A549 (cell line): Measurements from ENCODE around the gene LTA. TPM values are rescaled to one million over a fixed set of nuclear protein-coding genes. Genes with fewer than 3 reads are reported as not detected.

Experiments used
- ATAC-seq, 2 experiments: fragments of 200-7000 bp in 1 of 2; fragments of >200 bp in 1 of 2; cut with Nextera tagmentation in 1 of 2; cut with Tn5 transposase in 1 of 2; 3 replicates each; pipeline versions ENCODE4 v1.8.0 to v1.9.1; 2018 to 2020; ENCODE audit warnings: mild to moderate bottlenecking in 1 of 2, moderate library complexity in 1 of 2
- CTCF ChIA-PET: fragments of 300-600 bp; sonication (Branson Sonifier 250); formaldehyde crosslinking; extraction: SDS; loops from one replicate; lab custom pipeline; 2021; ENCODE audit warnings: antibody characterized with exemption, inconsistent platforms; lab: Yijun Ruan, JAX
- POLR2A ChIA-PET: fragments of 350-600 bp; formaldehyde crosslinking; extraction: SDS; loops from one replicate; lab custom pipeline; 2021; ENCODE audit warnings: antibody characterized with exemption, inconsistent platforms; lab: Yijun Ruan, JAX
- DNase-seq, 2 experiments: peaks; one replicate each; pipeline versions ENCODE4 v3.0.0 to v3.0.0-alpha.2; 2011 to 2016; ENCODE audit warnings: low read depth in 1 of 2, low spot score in 1 of 2
- FAIRE-seq: peaks from 2 replicates; lab custom pipeline; 2011; peaks lifted over from hg19 to GRCh38; lab: Jason Lieb, UNC
- H3K27ac ChIP-seq, 2 experiments: fragments of >200 bp; sonication (Bioruptor Twin); formaldehyde crosslinking; 3 replicates each; pipeline ENCODE4 v1.5.1; 2016 to 2017
- H3K4me1 ChIP-seq: fragments of >200 bp; sonication (Bioruptor Twin); formaldehyde crosslinking; 3 replicates; pipeline ENCODE4 v1.6.1; 2016
- H3K4me2 ChIP-seq: fragments of >200 bp; sonication (Bioruptor Twin); formaldehyde crosslinking; 3 replicates; pipeline ENCODE4 v1.6.1; 2016
- H3K4me3 ChIP-seq: fragments of >200 bp; sonication (Bioruptor Twin); formaldehyde crosslinking; 3 replicates; pipeline ENCODE4 v1.5.1; 2016
- H3K9me3 ChIP-seq: fragments of >200 bp; sonication (Bioruptor Twin); formaldehyde crosslinking; 3 replicates; pipeline ENCODE4 v1.6.1; 2016
- BCL3 ChIP-seq: fragments of >200 bp; sonication (Bioruptor Twin); formaldehyde crosslinking; IDR thresholded peaks from 3 replicates; pipeline ENCODE4 v1.6.1; 2016
- CEBPB ChIP-seq, 2 experiments: fragments of >200 bp in 1 of 2; sonication (Bioruptor Twin) in 1 of 2; formaldehyde crosslinking in 1 of 2; IDR thresholded peaks; 2 replicates each; pipeline ENCODE4 v1.6.1; 2012 to 2016
- CHD4 ChIP-seq: fragments of 200-600 bp; sonication (generic); IDR thresholded peaks from 2 replicates; pipeline ENCODE4 v1.6.1; 2016; ENCODE audit warnings: antibody characterized with exemption, mild to moderate bottlenecking, borderline replicate concordance
- GATA3 ChIP-seq: IDR thresholded peaks from 2 replicates; pipeline ENCODE4 v1.6.1; 2012; ENCODE audit warnings: borderline replicate concordance
- HDAC2 ChIP-seq: fragments of 200-600 bp; sonication (generic); IDR thresholded peaks from 2 replicates; pipeline ENCODE4 v1.6.1; 2016
- HES2 ChIP-seq: fragments of >200 bp; sonication (Bioruptor Twin); formaldehyde crosslinking; IDR thresholded peaks from 2 replicates; pipeline ENCODE4 v1.6.1; 2016
- HOXB5 ChIP-seq: fragments of 250-450 bp; sonication (Bioruptor Pico); IDR thresholded peaks from 2 replicates; pipeline ENCODE4 v1.5.0; 2020; ENCODE audit warnings: mild to moderate bottlenecking, moderate library complexity
- JUN ChIP-seq, 2 experiments: fragments of >200 bp; sonication (Bioruptor Twin); formaldehyde crosslinking; IDR thresholded peaks; 2 replicates in 1 of 2; 3 replicates in 1 of 2; pipeline ENCODE4 v1.6.1; 2016 to 2017
- KDM1A ChIP-seq: fragments of 200-600 bp; sonication (generic); IDR thresholded peaks from 2 replicates; pipeline ENCODE4 v1.6.1; 2016; ENCODE audit warnings: low read depth, mild to moderate bottlenecking
- PBX3 ChIP-seq: IDR thresholded peaks from 2 replicates; pipeline ENCODE4 v1.6.1; 2012
- POLR2AphosphoS2 ChIP-seq: conservative IDR thresholded peaks from 2 replicates; pipeline ENCODE4 v1.6.1; 2012; ENCODE audit warnings: low read length, improper control_type of control experiment, inconsistent platforms
- RAD21 ChIP-seq, 2 experiments: fragments of >200 bp in 1 of 2; sonication (Bioruptor Twin) in 1 of 2; formaldehyde crosslinking in 1 of 2; IDR thresholded peaks in 1 of 2; conservative IDR thresholded peaks in 1 of 2; 2 replicates in 1 of 2; 3 replicates in 1 of 2; pipeline ENCODE4 v1.6.1; 2012 to 2018; ENCODE audit warnings: inconsistent platforms in 1 of 2
- RCOR1 ChIP-seq: fragments of 150-350 bp; IDR thresholded peaks from 2 replicates; pipeline ENCODE4 v1.6.1; 2014; ENCODE audit warnings: antibody characterized with exemption, low read length, low read depth
- RNF2 ChIP-seq: fragments of 200-600 bp; sonication (generic); IDR thresholded peaks from 2 replicates; pipeline ENCODE4 v1.6.1; 2016; ENCODE audit warnings: low read depth, mild to moderate bottlenecking, antibody characterized with exemption, moderate library complexity, borderline replicate concordance
- SREBF2 ChIP-seq: fragments of 450-650 bp; IDR thresholded peaks from 2 replicates; pipeline ENCODE4 v1.6.1; 2014; ENCODE audit warnings: mild to moderate bottlenecking, moderate library complexity
- TFCP2L1 ChIP-seq: fragments of 250-450 bp; sonication (Bioruptor Pico); IDR thresholded peaks from 2 replicates; pipeline ENCODE4 v1.5.0; 2021; ENCODE audit warnings: mild to moderate bottlenecking
- ZC3H11A ChIP-seq: fragments of 450-650 bp; IDR thresholded peaks from 2 replicates; pipeline ENCODE4 v1.6.1; 2014; ENCODE audit warnings: antibody characterized with exemption, mild to moderate bottlenecking
- ZNF302 ChIP-seq: fragments of 250-450 bp; sonication (Bioruptor Pico); IDR thresholded peaks from 2 replicates; pipeline ENCODE4 v1.9.0; 2021; ENCODE audit warnings: inconsistent platforms, mild to moderate bottlenecking, moderate library complexity
- WGBS: methylation state at CpG from one replicate; pipeline ENCODE4 v1.1.6; 2017; ENCODE audit errors: missing lambda C conversion rate; 5-methylcytosine and 5-hydroxymethylcytosine counted together
- polyA plus RNA-seq, 4 experiments: library from polyadenylated mRNA; depleted of rRNA in 3 of 4; stranded (reverse); fragments of >200 nt; fragmentation: RNase III in 1 of 4; extraction: RNeasy Plus Mini Kit Qiagen cat#74134 plus additional on column Dnase treatment in 1 of 4; gene quantifications; 2 replicates in 3 of 4; 3 replicates in 1 of 4; pipeline ENCODE4 v1.2.3, GENCODE V29; 2011 to 2017
- TF ChIP-seq, protein P1 (sequence below): fragments of >200 bp; sonication (Bioruptor Twin); formaldehyde crosslinking; IDR thresholded peaks from 3 replicates; pipeline ENCODE4 v1.5.1; 2016
- TF ChIP-seq, protein P2 (sequence below): fragments of 250-450 bp; sonication (Bioruptor Pico); IDR thresholded peaks from 2 replicates; pipeline ENCODE4 v1.5.0; 2020; ENCODE audit warnings: low read depth, mild to moderate bottlenecking, moderate library complexity

Gene LTA
- polyA plus RNA-seq, 2 of the 4 experiments (the other 2 are of a cell fraction), result 0.08 TPM; not detected in 1

GRCh38 chr6:31528307-31528777, 43.7 kb upstream of the LTA start (continued):
- TF ChIP-seq BCL3, result no peak

GRCh38 chr6:31528821-31529328, 43.2 kb upstream of the LTA start, which contains the start of gene MCCD1:
Gene MCCD1 (plus strand): TSS chr6:31528962. CDS start chr6:31529015, 53 bp downstream.
- Histone ChIP-seq H3K4me2 (no peak within 1 kb of the TSS), H3K9me3 (no peaks in the 10 kb centered on the region), H3K4me1 (no peaks in the 10 kb centered on the region), H3K27ac (no peak within 1 kb of the TSS), H3K4me3 (no peak within 1 kb of the TSS)
- peak; percentile 50 to 52 for ATAC-seq
- CTCF ChIA-PET, result interaction anchor here (0.6 to 1.7 kb wide), 3 partner anchors 12 to 36 kb away, joined by 3 to 7 read pairs (median 3); no protein-coding TSS in a partner anchor
- DNase-seq, result no peak
- WGBS, result 90% methylated on average over 6 of the region's 7 CpGs
- TF ChIP-seq, protein P1, sequence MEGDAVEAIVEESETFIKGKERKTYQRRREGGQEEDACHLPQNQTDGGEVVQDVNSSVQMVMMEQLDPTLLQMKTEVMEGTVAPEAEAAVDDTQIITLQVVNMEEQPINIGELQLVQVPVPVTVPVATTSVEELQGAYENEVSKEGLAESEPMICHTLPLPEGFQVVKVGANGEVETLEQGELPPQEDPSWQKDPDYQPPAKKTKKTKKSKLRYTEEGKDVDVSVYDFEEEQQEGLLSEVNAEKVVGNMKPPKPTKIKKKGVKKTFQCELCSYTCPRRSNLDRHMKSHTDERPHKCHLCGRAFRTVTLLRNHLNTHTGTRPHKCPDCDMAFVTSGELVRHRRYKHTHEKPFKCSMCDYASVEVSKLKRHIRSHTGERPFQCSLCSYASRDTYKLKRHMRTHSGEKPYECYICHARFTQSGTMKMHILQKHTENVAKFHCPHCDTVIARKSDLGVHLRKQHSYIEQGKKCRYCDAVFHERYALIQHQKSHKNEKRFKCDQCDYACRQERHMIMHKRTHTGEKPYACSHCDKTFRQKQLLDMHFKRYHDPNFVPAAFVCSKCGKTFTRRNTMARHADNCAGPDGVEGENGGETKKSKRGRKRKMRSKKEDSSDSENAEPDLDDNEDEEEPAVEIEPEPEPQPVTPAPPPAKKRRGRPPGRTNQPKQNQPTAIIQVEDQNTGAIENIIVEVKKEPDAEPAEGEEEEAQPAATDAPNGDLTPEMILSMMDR, result no peak
- TF ChIP-seq TFCP2L1 (CRISPR knock-in tag), result peak; percentile 64; the same call in 1 of the 2 replicates
- POLR2A ChIA-PET, result no interaction called here
- FAIRE-seq, result no peak

DNA sequence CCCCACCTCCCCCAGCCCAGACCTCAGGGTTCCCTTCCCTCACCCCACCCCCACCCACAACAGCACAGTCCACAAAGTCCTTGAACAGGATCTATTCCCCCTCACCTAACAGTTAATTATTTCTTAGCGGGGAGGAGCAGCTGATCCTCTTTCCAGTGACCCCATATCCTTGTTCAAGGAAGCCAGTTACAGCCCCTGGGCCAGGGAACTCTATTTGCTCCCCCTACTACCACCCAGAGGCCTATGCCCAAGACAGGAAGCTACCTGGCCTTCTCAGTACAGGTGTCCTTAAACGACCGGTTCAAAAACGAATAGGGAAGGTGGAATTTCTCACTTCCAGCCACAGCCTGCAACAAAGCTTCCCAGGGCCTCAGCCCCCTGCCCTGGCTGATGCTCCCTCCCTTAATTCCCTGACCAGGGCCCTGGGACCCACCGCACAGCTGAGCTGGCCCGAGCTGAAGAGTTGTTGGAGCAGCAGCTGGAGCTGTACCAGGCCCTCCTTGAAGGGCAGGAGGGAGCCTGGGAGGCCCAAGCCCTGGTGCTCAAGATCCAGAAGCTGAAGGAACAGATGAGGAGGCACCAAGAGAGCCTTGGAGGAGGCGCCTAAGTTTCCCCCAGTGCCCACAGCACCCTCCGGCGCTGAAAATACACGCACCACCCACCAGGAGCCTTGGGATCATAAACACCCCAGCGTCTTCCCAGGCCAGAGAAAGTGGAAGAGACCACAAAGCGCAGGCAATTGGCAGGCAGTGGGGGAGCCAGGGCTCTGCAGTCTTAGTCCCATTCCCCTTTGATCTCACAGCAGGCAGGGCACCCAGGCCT, 42.5 kb upstream of the LTA start:
- POLR2A ChIA-PET, result no interaction called here
- TF ChIP-seq RNF2 (no peak), ZC3H11A (no peak), POLR2AphosphoS2 (0 out of 2 replicates have a peak, but pooled peaks have one; percentile 78), HES2 (no peak)
- TF ChIP-seq, protein P2, sequence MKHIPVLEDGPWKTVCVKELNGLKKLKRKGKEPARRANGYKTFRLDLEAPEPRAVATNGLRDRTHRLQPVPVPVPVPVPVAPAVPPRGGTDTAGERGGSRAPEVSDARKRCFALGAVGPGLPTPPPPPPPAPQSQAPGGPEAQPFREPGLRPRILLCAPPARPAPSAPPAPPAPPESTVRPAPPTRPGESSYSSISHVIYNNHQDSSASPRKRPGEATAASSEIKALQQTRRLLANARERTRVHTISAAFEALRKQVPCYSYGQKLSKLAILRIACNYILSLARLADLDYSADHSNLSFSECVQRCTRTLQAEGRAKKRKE (CRISPR knock-in tag), result no peak
- peak; percentile 5 to 16; a peak in 3 of 6 replicates for ATAC-seq
- Histone ChIP-seq H3K4me2 (no peak overlapping the region), H3K4me3 (no peak overlapping the region), H3K4me1 (no peaks in the 10 kb centered on the region), H3K27ac (no peak overlapping the region), H3K9me3 (no peaks in the 10 kb centered on the region)
- no peak for FAIRE-seq
- CTCF ChIA-PET, result interaction anchor here (1.7 kb wide), 1 partner anchor 36 kb away, joined by 7 read pairs; no protein-coding TSS in a partner anchor
- no peak for DNase-seq
- 78% methylated on average over 12 of the region's 12 CpGs for WGBS

GRCh38 chr6:31530659-31531058, 41.4 kb upstream of the LTA start:
- H3K27ac ChIP-seq, result no peak overlapping the region
- TF ChIP-seq RAD21 (conservative IDR thresholded peaks at IDR 0.05 in 1 of 2, IDR thresholded peaks at IDR 0.05 in 1 of 2) (no peak), BCL3 (no peak), HOXB5 (CRISPR knock-in tag) (no peak), HDAC2 (no peak), CHD4 (no peak), SREBF2 (no peak), CEBPB (IDR thresholded peaks at IDR 0.05) (no peak), KDM1A (no peak), JUN (IDR thresholded peaks at IDR 0.05) (no peak), PBX3 (no peak), GATA3 (no peak), POLR2AphosphoS2 (no peak), ZNF302 (CRISPR knock-in tag) (no peak), RCOR1 (no peak)
- TF ChIP-seq, protein P2 (CRISPR knock-in tag), result no peak
- no peaks in the 10 kb centered on the region for H3K4me1 ChIP-seq
- H3K4me3 ChIP-seq, result no peak overlapping the region
- DNase-seq, result no peak
- WGBS, result 74% methylated on average over 5 of the region's 6 CpGs
- no peaks in the 10 kb centered on the region for H3K9me3 ChIP-seq
- 0 out of 6 replicates have a peak, but pooled peaks of 1 of the 2 experiments have one; percentile 4 for ATAC-seq
- no peak for FAIRE-seq
- H3K4me2 ChIP-seq, result no peak overlapping the region
- CTCF ChIA-PET, result interaction anchor here (1.2 kb wide), 1 partner anchor 36 kb away, joined by 3 read pairs; no protein-coding TSS in a partner anchor
- POLR2A ChIA-PET, result no interaction called here
